ENCODE results near the gene FMN2. TPM values are rescaled to one million over a fixed set of nuclear protein-coding genes. Genes with fewer than 3 reads are reported as not detected.

The FMN2 gene
- total and polyA plus RNA-seq, 4 donors, result 0.14 to 2.7 (median 1.2) TPM

GRCh38 chr1:240109130-240109529 lies 17.4 kb downstream of the FMN2 start:
- Histone ChIP-seq H3K27me3 (ENCODE audit: control insufficient read depth in 3 of 3, insufficient read depth in 3 of 3, low read length in 2 of 3) (no peaks in the 10 kb centered on the region), H3K27ac (ENCODE audit: low read depth in 1 of 2, low read length in 1 of 2) (no peak overlapping the region), H3K9me3 (ENCODE audit: control insufficient read depth in 4 of 4, insufficient read depth in 3 of 4, low read length in 3 of 4) (no peaks in the 10 kb centered on the region), H3K9ac (ENCODE audit: insufficient read depth in 1 of 2, low read length in 2 of 2) (no peak overlapping the region), H3K4me3 (no peak overlapping the region), H3K36me3 (ENCODE audit: control insufficient read depth in 4 of 4, insufficient read depth in 4 of 4, low read length in 4 of 4) (no peaks in the 10 kb centered on the region), H3K4me1 (ENCODE audit: control insufficient read depth in 5 of 5, insufficient read depth in 5 of 5, low read length in 5 of 5) (peaks cover 0 to 3% (median 0%) of the 10 kb centered on the region in 5 donors)
- DNase-seq (no peak), ATAC-seq (ENCODE audit: insufficient read depth, low FRiP score) (no peak)
- TF ChIP-seq CTCF (IDR thresholded peaks at IDR 0.05; ENCODE audit: control extremely low read depth, extremely low read depth), result no peak
- 79 to 87% methylated on average over 2 of the region's 2 CpGs for whole genome bisulfite sequencing, 2 donors

GRCh38 chr1:240109920-240110636 lies 18.4 kb downstream of the FMN2 start:
- Histone ChIP-seq H3K9ac (ENCODE audit: insufficient read depth in 1 of 2, low read length in 2 of 2) (no peak overlapping the region), H3K9me3 (ENCODE audit: control insufficient read depth in 4 of 4, insufficient read depth in 3 of 4, low read length in 3 of 4) (no peaks in the 10 kb centered on the region), H3K4me3 (no peak overlapping the region), H3K27ac (ENCODE audit: low read depth in 1 of 2, low read length in 1 of 2) (no peak overlapping the region), H3K27me3 (ENCODE audit: control insufficient read depth in 3 of 3, insufficient read depth in 3 of 3, low read length in 2 of 3) (no peaks in the 10 kb centered on the region), H3K36me3 (ENCODE audit: control insufficient read depth in 4 of 4, insufficient read depth in 4 of 4, low read length in 4 of 4) (no peaks in the 10 kb centered on the region), H3K4me1 (ENCODE audit: control insufficient read depth in 5 of 5, insufficient read depth in 5 of 5, low read length in 5 of 5) (peaks cover 0 to 3% (median 0%) of the 10 kb centered on the region in 5 donors)
- no peak for DNase-seq
- WGBS, 2 donors, result 78 to 87% methylated on average over 5 of the region's 5 CpGs
- ATAC-seq (ENCODE audit: insufficient read depth, low FRiP score), result no peak
- no peak for TF ChIP-seq CTCF (IDR thresholded peaks at IDR 0.05; ENCODE audit: control extremely low read depth, extremely low read depth)

- H3K27ac ChIP-seq (ENCODE audit: low read depth in 1 of 2, low read length in 1 of 2), result no peak overlapping the region
- no peaks in the 10 kb centered on the region for H3K36me3 ChIP-seq (ENCODE audit: control insufficient read depth in 4 of 4, insufficient read depth in 4 of 4, low read length in 4 of 4)
- TF ChIP-seq CTCF (IDR thresholded peaks at IDR 0.05; ENCODE audit: control extremely low read depth, extremely low read depth), result no peak
- ATAC-seq (ENCODE audit: insufficient read depth, low FRiP score) (no peak), DNase-seq (no peak)
- H3K9me3 ChIP-seq (ENCODE audit: control insufficient read depth in 4 of 4, insufficient read depth in 3 of 4, low read length in 3 of 4), result no peaks in the 10 kb centered on the region
- 82 to 85% methylated on average over 6 of the region's 6 CpGs for WGBS, 2 donors
- H3K4me1 ChIP-seq (ENCODE audit: control insufficient read depth in 5 of 5, insufficient read depth in 5 of 5, low read length in 5 of 5), result peaks cover 0 to 3% (median 0%) of the 10 kb centered on the region in 5 donors
- H3K9ac ChIP-seq (ENCODE audit: insufficient read depth in 1 of 2, low read length in 2 of 2), result no peak overlapping the region
- no peaks in the 10 kb centered on the region for H3K27me3 ChIP-seq (ENCODE audit: control insufficient read depth in 3 of 3, insufficient read depth in 3 of 3, low read length in 2 of 3)
- no peak overlapping the region for H3K4me3 ChIP-seq
These were observed 19.9 kb downstream of the FMN2 start for GRCh38 chr1:240111558-240111957.

- peaks cover 0 to 2% (median 0%) of the 10 kb centered on the region in 4 donors for H3K9me3 ChIP-seq (ENCODE audit: control insufficient read depth in 4 of 4, insufficient read depth in 3 of 4, low read length in 3 of 4)
- no peak for DNase-seq
- no peaks in the 10 kb centered on the region for H3K4me1 ChIP-seq (ENCODE audit: control insufficient read depth in 5 of 5, insufficient read depth in 5 of 5, low read length in 5 of 5)
- ATAC-seq (ENCODE audit: insufficient read depth, low FRiP score), result no peak
- H3K4me3 ChIP-seq, result no peak overlapping the region
- no peak overlapping the region for H3K27ac ChIP-seq (ENCODE audit: low read depth in 1 of 2, low read length in 1 of 2)
- H3K9ac ChIP-seq (ENCODE audit: insufficient read depth in 1 of 2, low read length in 2 of 2), result no peak overlapping the region
- no peak for TF ChIP-seq CTCF (IDR thresholded peaks at IDR 0.05; ENCODE audit: control extremely low read depth, extremely low read depth)
- no peaks in the 10 kb centered on the region for H3K27me3 ChIP-seq (ENCODE audit: control insufficient read depth in 3 of 3, insufficient read depth in 3 of 3, low read length in 2 of 3)
- H3K36me3 ChIP-seq (ENCODE audit: control insufficient read depth in 4 of 4, insufficient read depth in 4 of 4, low read length in 4 of 4), result no peaks in the 10 kb centered on the region
- WGBS, 2 donors, result 50 to 57% methylated on average over 1 of the region's 1 CpG
These were observed 22.5 kb downstream of the FMN2 start for GRCh38 chr1:240114222-240114621.
